Activated T-helper 1 cell treated with anti-CD3 and anti-CD28 coated beads, Interleukin-12 subunit alpha, Interleukin-12 subunit beta, Interleukin-2, Interleukin-4 antibody, amounts not matched to agents 30 ng/mL and 10 ng/mL and 1 ng/mL, durations not matched to agents 14 hours and 24 hours and 36 hours (primary cell): Measurements from ENCODE around the gene KRTCAP2. TPM values are rescaled to one million over a fixed set of nuclear protein-coding genes. Genes with fewer than 3 reads are reported as not detected.

Experiments used
- DNase-seq: peaks from one replicate; pipeline ENCODE4 v3.0.0; 2021; ENCODE audit warnings: low spot score
- H3K27ac Mint-ChIP-seq: one replicate; pipeline ENCODE4 v1.8.0; 2021; ENCODE audit warnings: mild to moderate bottlenecking, mixed read lengths
- H3K27me3 Mint-ChIP-seq: one replicate; pipeline ENCODE4 v1.8.0; 2022; ENCODE audit warnings: mild to moderate bottlenecking, moderate library complexity, mixed read lengths; ENCODE audit not compliant: insufficient read depth
- H3K36me3 Mint-ChIP-seq: one replicate; pipeline ENCODE4 v1.8.0; 2021; ENCODE audit warnings: low read depth, mixed read lengths
- H3K4me1 Mint-ChIP-seq: one replicate; pipeline ENCODE4 v1.8.0; 2021; ENCODE audit warnings: low read depth, mixed read lengths
- H3K4me3 Mint-ChIP-seq: one replicate; pipeline ENCODE4 v1.8.0; 2021; ENCODE audit warnings: mild to moderate bottlenecking, moderate library complexity, mixed read lengths
- H3K9me3 Mint-ChIP-seq: one replicate; pipeline ENCODE4 v1.8.0; 2021; ENCODE audit warnings: mixed read lengths
- intact Hi-C: fragments of 100-400 bp; cut with micrococcal nuclease; formaldehyde crosslinking; loops from one replicate; pipeline ENCODE4 v1.15.1; 2024
- total RNA-seq: library from RNA; stranded (reverse); gene quantifications from 2 replicates; pipeline ENCODE4 v1.2.3, GENCODE V29; 2022

The KRTCAP2 gene
- total RNA-seq, 1 donor from 2014 or later = 230 TPM

- no peak for DNase-seq
- Mint-ChIP-seq H3K27me3 (peaks cover 49% of the 10 kb centered on the region), H3K4me3 (peak overlapping the region; percentile 67), H3K27ac (no peak overlapping the region), H3K36me3 (peaks cover 2% of the 10 kb centered on the region), H3K4me1 (peaks cover 19% of the 10 kb centered on the region), H3K9me3 (no peaks in the 10 kb centered on the region)
- intact Hi-C loops = loop anchor here (5.0 kb wide), 2 partner anchors 37 to 38 kb away; no protein-coding TSS in a partner anchor
Observed at GRCh38 chr1:155128755-155129473, 44.2 kb downstream of the KRTCAP2 start.

GRCh38 chr1:155127967-155128754 lies 44.9 kb downstream of the KRTCAP2 start:
- intact Hi-C loops = loop anchor here (5.0 kb wide), 2 partner anchors 36 to 39 kb away; no protein-coding TSS in a partner anchor
- DNase-seq = no peak
- peaks cover 49% of the 10 kb centered on the region for H3K27me3 Mint-ChIP-seq
- peaks cover 2% of the 10 kb centered on the region for H3K36me3 Mint-ChIP-seq
- peaks cover 19% of the 10 kb centered on the region for H3K4me1 Mint-ChIP-seq
- H3K27ac Mint-ChIP-seq = no peak overlapping the region
- H3K9me3 Mint-ChIP-seq = no peaks in the 10 kb centered on the region
- peak overlapping the region; percentile 67 for H3K4me3 Mint-ChIP-seq

- H3K27me3 Mint-ChIP-seq = peaks cover 53% of the 10 kb centered on the region
- H3K9me3 Mint-ChIP-seq = no peaks in the 10 kb centered on the region
- H3K36me3 Mint-ChIP-seq = peaks cover 2% of the 10 kb centered on the region
- intact Hi-C loops = loop anchor here (5.0 kb wide), 2 partner anchors 35 to 40 kb away; no protein-coding TSS in a partner anchor
- DNase-seq = peak; percentile 34
- H3K4me1 Mint-ChIP-seq = peaks cover 19% of the 10 kb centered on the region
- no peak within 1 kb of the TSS for H3K27ac Mint-ChIP-seq
- H3K4me3 Mint-ChIP-seq = peak within 1 kb of the TSS; percentile 82
Observed at GRCh38 chr1:155127105-155127966, 45.8 kb downstream of the KRTCAP2 start, which contains the start of gene EFNA1. Gene EFNA1, plus strand, starts transcription at chr1:155127876. Its CDS starts 102 bp downstream, at chr1:155127978.

DNA sequence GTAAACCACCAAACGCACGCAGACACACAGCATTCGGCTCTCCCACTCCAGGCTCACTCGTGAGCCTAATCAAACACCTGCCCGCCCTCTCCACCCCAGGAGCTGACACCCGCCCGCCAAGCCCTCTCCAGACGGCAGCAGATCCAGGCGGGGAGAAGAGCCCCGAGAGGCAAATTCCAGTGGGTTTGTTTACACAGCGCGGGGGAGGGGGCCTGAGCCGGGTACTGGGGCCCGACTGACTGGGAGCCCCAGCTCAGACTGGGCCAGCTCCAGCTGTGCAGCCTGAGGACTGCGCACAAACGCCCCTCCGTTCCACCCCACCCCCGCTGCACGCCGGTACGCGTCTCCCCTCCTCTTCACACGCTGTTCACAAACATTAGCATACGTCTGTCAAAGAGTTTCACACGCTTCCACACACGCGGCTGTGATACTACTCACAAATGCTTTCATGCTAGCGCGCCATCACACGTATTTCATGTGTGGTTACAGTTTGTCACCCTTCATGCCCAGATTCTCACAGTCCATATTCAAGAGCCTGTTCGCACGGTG lies 46.5 kb downstream of the KRTCAP2 start:
- peak overlapping the region; percentile 82 for H3K4me3 Mint-ChIP-seq
- intact Hi-C loops = loop anchor here (5.0 kb wide), 2 partner anchors 34 to 41 kb away; no protein-coding TSS in a partner anchor
- no peak for DNase-seq
- H3K9me3 Mint-ChIP-seq = no peaks in the 10 kb centered on the region
- peaks cover 53% of the 10 kb centered on the region for H3K27me3 Mint-ChIP-seq
- H3K36me3 Mint-ChIP-seq = peaks cover 2% of the 10 kb centered on the region
- H3K27ac Mint-ChIP-seq = no peak overlapping the region
- H3K4me1 Mint-ChIP-seq = peaks cover 19% of the 10 kb centered on the region

DNA sequence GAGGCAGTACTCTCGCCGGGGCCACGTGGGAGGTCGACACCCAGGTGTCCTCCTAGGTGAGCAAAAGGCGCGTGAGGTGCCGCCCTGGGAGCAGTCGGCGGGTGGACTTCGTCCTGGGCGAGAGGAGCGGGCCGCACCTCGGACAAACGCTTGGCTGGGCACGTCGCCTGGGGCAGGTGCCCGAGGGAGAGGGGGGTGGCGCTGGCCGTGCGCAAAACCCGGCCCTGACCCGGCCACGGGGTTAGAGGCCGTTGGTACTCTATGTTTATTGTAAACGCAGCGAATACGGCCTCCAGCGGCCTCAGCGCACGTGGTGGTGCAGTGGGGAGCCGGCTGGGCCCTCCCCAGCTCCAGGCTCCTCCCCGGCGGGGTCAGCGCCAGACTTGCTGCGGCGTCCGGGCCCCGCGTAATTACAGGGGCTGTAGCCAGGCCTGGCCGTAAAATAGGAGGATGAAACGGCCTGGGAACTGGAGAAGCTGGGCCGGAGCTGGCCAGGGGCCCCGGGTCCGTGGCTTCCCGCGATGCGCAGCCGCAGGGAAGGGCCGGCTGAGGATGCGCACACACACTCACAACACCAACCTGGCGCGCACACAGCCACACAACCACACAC lies 47.1 kb downstream of the KRTCAP2 start:
- Mint-ChIP-seq H3K4me1 (peaks cover 19% of the 10 kb centered on the region), H3K4me3 (peak overlapping the region; percentile 19), H3K27ac (no peak overlapping the region), H3K36me3 (peaks cover 2% of the 10 kb centered on the region), H3K9me3 (no peaks in the 10 kb centered on the region), H3K27me3 (peaks cover 56% of the 10 kb centered on the region)
- DNase-seq = no peak
- intact Hi-C loops = loop anchor here (5.0 kb wide), 2 partner anchors 34 to 41 kb away; no protein-coding TSS in a partner anchor

DNA sequence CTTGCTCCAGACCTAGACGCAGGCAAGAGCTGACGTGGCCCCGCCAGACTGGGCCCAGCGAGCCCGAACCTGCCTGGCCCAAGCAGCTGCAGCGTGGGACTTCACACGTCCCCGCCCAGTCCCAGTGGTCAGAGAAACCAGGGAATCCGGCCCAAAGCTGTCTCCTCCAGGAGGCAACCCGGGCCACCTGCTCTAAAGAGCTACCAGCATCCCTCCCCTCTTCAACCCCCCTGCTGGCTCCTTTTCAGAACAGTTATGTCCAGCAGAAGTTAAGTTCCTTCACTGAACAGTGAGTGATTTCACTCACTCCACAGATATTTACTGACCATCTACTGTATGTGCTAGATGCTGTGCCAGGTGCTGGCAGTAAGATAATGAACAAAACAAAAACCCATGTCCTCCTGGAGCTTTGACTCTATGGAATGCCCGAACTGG lies 47.6 kb downstream of the KRTCAP2 start:
- H3K36me3 Mint-ChIP-seq = peaks cover 2% of the 10 kb centered on the region
- peaks cover 19% of the 10 kb centered on the region for H3K4me1 Mint-ChIP-seq
- peak overlapping the region; percentile 19 for H3K4me3 Mint-ChIP-seq
- no peak for DNase-seq
- H3K27ac Mint-ChIP-seq = no peak overlapping the region
- intact Hi-C loops = loop anchor here (5.0 kb wide), 2 partner anchors 33 to 42 kb away; no protein-coding TSS in a partner anchor
- peaks cover 54% of the 10 kb centered on the region for H3K27me3 Mint-ChIP-seq
- H3K9me3 Mint-ChIP-seq = no peaks in the 10 kb centered on the region

DNA sequence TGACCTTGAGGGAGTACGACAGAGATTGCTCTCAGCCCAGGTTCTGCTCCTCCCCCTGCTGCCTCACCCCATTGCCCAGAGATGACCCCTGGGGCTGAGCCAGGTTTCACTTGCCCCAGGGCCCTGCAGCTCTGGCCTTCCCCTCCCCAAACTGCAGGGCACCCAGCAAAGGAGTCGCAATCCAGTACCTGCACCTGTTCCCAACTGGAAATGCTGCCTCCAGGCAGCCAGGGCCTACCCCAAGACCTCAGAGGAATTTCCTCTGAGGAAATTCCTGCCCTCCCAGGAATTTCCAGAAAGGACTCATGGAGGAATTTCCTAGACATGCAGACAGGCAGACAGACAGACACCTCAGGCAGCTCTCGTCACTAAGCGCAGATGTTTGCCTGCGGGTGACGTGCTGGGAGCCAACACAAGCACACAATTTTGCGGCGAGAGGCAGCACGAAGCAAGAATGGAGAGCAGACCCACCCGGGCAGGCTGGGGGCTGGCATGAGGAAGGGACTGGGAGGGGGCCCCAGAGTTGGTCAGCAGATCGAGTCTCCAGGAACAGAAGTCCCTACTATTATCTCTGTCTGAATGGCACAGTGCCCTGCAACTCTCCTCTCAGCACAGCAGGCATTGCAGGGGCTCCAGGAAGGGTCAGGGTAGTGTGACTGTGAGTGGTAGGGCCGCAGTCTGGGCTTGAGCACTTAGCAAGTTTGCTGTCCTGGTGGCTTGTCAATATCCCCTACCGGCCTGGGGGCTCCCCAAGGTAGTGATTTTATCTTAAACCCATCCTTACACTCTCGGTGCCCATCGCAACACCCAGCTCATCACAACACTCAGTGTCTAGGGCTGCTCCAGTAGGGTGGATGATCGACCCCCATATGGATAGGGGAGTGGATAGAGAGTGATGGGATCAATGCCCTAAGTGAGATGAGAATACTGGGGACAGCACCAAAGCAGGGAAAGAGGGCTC lies 48.3 kb downstream of the KRTCAP2 start:
- no peak for DNase-seq
- Mint-ChIP-seq H3K4me1 (peaks cover 19% of the 10 kb centered on the region), H3K9me3 (no peaks in the 10 kb centered on the region), H3K4me3 (no peak overlapping the region), H3K27me3 (peaks cover 56% of the 10 kb centered on the region), H3K27ac (no peak overlapping the region), H3K36me3 (peaks cover 2% of the 10 kb centered on the region)
- intact Hi-C loops = loop anchor here (5.0 kb wide), 2 partner anchors 32 to 43 kb away; no protein-coding TSS in a partner anchor

GRCh38 chr1:155123801-155124200 lies 49.3 kb downstream of the KRTCAP2 start:
- Mint-ChIP-seq H3K27ac (no peak overlapping the region), H3K4me1 (peaks cover 19% of the 10 kb centered on the region), H3K9me3 (no peaks in the 10 kb centered on the region), H3K36me3 (peaks cover 2% of the 10 kb centered on the region), H3K27me3 (peaks cover 52% of the 10 kb centered on the region), H3K4me3 (no peak overlapping the region)
- intact Hi-C loops = no loop called here
- DNase-seq = no peak

DNA sequence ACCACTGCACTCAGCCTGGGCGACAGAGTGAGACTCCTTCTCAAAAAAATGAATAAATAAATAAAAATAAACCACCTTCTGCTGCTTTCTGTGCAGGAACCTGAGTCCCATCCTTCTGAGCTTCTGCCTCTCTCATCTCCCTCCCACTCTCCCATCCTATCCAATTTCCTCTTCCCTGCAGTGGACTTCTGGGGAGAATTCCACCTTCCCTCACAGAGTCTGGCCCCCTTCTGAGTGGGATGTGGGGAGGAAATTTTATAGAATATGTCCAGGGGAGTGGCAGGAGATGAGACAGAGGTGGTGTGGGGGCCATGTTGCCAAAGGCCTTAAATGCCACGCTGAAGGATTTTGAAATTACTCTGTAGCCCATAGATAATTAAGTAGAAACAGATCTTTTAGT lies 50.8 kb downstream of the KRTCAP2 start:
- H3K27me3 Mint-ChIP-seq = peaks cover 43% of the 10 kb centered on the region
- no peak overlapping the region for H3K4me3 Mint-ChIP-seq
- H3K36me3 Mint-ChIP-seq = peaks cover 2% of the 10 kb centered on the region
- H3K4me1 Mint-ChIP-seq = peaks cover 8% of the 10 kb centered on the region
- no peaks in the 10 kb centered on the region for H3K9me3 Mint-ChIP-seq
- intact Hi-C loops = no loop called here
- H3K27ac Mint-ChIP-seq = no peak overlapping the region
- no peak for DNase-seq

DNA sequence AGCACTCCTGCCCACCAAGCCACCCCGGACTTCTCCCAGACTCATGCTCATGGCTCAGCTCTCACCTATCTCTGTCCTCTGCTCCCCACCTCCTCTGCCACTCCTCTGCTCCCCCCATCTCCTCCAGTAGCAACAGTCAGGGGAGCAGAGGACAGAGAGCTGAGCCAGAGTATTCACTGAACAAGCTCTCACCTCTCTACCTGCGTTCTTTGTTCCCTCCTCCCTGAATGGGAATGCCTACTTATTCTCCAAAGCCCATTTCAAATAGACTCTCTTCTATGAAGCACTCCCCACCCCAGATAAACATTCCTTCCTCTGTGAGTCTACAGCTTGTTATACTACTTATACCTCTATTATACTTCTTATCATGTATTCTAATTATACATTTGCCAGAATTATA lies 51.9 kb downstream of the KRTCAP2 start:
- Mint-ChIP-seq H3K27me3 (peaks cover 40% of the 10 kb centered on the region), H3K9me3 (no peaks in the 10 kb centered on the region), H3K4me3 (no peak overlapping the region), H3K36me3 (no peaks in the 10 kb centered on the region), H3K27ac (no peak overlapping the region), H3K4me1 (no peaks in the 10 kb centered on the region)
- intact Hi-C loops = no loop called here
- DNase-seq = no peak

GRCh38 chr1:155120253-155120652 lies 52.9 kb downstream of the KRTCAP2 start:
- peaks cover 33% of the 10 kb centered on the region for H3K27me3 Mint-ChIP-seq
- H3K27ac Mint-ChIP-seq = no peak overlapping the region
- no peaks in the 10 kb centered on the region for H3K9me3 Mint-ChIP-seq
- intact Hi-C loops = no loop called here
- H3K4me1 Mint-ChIP-seq = no peaks in the 10 kb centered on the region
- H3K4me3 Mint-ChIP-seq = no peak overlapping the region
- no peaks in the 10 kb centered on the region for H3K36me3 Mint-ChIP-seq
- no peak for DNase-seq
